ENCODE data around the gene GPX4.

The GPX4 gene

DNA sequence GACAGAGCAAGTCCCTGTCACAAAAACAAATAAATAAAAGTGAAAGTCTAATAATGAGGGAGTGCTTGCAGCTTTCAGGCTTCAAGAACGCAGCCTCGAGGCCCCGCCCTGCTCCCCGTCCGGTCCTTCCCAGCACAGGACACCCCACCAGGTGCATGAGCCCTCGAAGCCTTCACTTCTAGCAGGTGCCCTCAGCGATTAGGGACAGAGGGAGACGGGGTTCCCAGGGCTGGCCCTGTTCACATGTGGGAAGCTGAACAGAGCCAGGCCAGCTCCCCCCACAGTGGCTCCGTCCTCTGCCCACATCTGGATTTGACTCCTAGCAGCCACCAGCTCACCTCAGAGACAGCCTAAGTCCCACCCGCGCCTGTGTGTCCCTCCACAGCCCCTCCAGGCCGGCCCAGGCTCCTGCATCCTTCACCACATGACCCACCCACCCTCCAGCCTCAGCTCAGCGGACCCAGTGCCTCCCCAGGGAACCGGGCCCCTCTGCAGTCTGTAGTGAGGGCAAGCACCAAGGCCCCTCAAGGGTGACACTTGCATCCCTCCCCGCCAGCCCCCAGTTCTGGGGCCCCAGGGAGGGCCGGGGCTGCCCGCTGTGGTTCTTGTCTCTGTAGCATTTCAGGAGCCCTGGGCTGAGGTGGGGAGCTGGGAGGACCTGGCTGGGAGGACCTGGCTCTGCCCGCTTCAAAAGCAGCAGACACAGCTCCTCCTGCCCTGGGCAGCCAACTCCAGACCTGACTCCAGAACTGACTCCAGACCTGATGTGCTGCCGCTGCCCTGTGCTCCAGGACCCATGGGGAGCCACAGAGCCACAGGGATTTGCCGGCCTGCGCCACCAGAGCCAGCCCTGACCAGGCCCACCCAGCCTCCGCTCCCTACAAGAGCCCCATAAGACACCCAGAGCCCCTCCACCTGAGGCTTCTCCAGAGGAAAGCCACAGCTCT lies 27.2 kb downstream of the GPX4 start:
- no peak for DNase-seq (ENCODE audit: low read depth in 2 of 2)

DNA sequence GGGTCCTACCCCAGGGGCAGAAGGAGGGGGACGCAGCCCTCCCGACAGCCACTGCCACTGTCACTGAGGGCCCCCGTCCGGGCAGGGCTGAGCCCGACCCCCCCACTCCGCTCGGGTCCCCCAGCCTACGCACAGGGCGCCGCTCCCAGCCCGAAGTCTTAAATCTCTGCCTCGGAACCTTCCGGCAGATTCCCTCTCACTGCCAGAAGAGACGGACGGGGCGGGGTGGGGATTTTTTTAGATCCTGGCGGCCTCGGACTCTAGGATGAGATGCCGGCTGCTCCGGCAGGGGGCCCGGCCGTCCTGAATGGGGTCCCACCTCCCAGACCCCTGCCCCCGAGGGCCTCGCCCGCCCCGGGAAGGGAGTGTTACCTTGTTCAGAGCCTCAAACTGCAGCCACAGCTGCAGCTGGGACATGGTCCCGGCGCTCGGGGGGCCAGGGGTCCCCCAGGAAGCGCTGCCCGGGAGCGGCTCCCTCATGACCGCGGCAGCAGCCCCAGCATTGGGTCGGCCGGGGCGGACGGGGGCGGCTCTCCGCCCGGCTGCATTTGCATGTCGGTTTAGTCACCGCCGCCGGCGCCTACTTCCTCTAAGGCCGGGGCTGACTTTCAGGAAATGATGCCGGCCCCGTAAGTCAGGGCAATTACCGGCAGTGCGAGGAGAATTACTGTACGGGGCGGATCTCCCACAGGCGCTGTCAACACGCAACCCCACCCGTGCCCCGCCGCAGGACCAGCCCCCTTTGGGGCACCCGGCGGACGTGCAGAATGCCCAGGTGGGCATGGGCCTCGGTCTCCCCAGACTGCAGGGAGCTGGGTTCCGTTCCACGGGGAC lies 28.1 kb downstream of the GPX4 start:
- DNase-seq (ENCODE audit: low read depth in 2 of 2) = peak; percentile 64 to 71

DNA sequence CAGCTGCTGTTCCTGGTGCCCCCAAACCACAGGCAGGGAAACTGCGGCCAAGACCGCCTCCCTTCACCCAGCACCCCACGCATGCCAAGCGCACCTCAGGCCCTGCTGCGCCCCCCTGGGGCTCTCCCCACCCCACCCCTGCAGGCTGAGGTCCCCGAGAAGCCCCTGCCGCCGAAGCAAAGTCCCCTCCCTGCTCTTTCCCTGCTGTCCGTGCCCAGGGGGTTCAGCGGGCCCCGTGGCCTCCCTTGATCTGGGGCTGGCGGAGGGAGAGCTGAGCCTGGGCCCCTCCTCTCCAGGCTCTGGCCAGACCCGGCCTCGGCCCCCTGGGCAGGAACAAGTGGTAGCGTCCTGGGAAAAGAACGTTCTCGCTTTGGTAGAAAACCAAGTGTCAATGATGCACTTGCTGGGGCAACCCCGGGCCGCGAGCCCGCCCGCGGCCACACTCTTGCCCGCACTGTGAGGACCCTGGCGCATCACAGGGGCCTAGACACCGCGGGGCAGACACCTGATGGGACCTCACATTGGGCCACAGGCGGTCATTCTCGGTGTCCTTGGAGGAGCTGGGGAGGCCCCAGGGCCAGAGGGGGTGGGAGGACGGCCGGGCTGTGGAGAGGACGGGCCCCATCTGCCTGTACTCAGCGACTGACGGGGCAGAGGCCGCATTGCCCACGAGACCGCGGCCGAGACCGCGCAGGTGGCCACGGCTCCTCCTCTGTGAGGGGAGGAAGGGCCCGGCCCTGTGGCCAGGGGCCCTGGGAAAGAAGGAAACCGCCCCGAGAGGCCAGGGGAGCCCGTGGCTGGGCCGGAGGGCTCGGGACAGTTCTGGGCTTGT lies 29.0 kb downstream of the GPX4 start:
- no peak for DNase-seq (ENCODE audit: low read depth in 2 of 2)

DNA sequence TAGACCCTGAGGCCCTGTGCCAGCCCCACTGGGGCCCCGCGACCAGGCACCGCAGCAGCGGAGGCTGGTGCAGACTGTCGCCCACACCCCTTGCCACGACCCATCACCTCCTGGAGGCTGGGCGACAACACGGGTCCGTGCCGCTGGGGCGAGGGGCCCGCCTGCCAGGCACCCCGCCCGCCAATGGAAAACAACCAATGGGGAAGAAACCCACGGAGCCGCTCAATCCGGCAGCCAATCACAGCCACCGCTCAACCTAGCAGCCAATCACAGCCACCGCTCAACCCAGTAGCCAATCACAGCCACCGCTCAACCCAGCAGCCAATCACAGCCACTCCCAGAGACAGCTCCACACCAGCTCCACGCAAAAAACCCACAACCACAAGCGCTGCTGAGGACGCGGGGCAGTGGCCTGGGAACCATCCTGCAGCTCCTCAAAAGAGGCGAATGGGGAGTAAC lies 29.7 kb downstream of the GPX4 start:
- DNase-seq (ENCODE audit: low read depth in 2 of 2) = peak; percentile 35 to 58

DNA sequence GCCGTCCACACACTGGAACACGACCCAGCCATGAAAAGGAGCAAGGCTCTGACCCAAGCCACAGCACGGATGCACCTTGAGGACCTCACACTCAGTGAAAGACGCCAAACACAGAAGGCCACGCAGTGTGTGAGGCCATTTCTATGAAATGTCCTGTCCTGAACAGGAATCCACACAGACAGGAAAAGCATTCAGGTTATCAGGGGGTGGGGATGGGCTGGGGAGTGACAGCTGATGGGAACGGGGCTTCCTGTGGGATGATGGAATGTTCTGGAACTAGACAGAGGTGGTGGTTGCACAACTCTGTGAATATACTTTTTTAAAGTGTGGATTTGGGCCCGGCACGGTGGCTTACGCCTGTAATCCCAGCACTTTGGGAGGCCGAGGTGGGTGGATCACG lies 30.6 kb downstream of the GPX4 start:
- DNase-seq (ENCODE audit: low read depth in 2 of 2) = no peak

DNA sequence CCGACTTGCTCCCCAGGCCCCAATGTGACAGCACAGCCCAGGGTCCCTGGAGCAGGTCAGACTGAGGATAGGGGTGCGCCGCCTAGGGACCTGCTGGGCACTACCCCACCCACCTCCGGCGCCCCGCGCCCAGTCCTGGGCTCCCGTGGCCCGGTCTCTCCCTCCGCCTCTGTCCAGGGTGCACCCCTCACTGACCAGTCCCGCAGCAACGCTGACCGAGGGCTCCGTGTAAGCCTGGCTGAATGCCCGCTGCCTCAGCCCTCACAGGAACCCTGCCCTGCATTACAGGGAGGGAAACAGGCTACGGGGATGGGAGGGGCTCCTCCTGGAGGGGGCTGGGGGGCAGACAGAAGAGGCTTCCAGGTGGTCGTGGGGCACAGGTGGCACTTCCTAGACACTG lies 31.7 kb downstream of the GPX4 start:
- DNase-seq (ENCODE audit: low read depth in 2 of 2) = no peak

DNA sequence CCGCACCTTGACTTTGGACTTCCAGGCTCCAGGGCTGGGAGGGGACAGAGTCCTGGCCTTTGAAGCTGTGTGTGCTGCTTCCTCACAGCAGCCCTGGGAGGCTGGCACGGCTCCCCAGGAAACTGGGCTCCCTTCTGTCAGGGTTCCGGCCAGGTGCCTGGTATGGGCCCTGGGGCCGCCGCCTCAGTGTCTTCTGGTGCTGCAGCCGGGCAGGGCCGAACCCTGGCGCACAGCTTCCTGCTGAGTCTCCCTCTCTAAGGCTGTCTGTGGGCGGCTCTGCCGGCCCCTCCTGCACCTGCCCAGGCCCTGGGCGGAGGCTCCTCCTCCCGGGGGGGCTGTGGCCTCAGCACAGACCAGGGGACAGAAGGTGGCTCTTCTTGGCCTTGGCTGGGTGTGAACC lies 32.4 kb downstream of the GPX4 start:
- DNase-seq (ENCODE audit: low read depth in 2 of 2) = no peak

DNA sequence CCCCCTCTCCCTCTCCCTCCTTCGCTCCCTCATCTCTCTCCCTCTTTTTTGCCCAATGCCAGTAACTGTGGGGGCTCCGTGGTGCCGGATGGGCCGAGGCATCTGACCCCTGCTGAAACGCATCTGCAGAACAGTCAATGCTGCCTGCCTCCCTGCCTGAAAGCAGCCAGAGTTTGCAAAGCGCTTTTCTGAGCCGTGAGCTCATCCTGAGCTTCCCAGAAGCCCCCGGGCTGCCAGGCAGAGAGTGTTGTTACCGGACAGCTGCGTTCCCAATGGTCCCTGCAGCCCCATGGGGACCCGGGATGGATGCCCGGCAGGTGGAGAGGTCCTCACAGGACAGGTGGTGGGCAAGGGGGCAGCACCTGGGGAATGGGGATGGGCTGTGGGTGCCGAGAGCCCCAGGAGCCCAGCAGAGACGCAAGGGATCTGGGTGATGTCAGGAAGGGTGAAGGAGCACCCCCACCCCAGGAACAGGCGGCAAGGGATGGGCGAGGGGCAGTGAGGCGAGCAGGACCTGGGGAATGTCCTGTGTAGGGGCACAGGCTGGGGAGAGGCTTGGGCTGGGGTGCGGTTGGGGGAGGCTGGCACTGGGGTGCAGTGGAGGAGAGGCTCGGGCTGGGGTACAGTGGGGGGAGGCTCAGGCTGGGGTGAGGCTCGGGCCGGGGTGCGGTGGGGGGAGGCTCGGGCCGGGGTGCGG lies 33.0 kb downstream of the GPX4 start:
- DNase-seq (ENCODE audit: low read depth in 2 of 2) = no peak

DNA sequence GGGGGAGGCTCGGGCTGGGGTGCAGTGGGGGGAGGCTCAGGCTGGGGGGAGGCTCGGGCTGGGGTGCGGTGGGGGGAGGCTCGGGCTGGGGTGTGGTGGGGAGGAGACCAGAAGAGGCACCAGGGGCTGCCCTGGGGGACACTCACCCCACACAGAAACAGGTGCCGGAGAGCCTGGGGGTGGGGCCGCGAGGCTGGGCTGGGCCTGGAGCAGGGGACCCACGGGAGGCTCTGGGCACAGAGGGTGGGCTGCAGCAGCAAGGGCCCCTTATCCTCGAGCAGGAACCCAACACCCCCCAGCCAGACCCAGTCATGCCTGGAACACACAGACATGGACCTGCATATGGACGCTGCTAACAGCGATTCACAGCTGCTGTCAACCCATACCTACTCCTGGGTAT lies 34.3 kb downstream of the GPX4 start:
- DNase-seq (ENCODE audit: low read depth in 2 of 2) = no peak

DNA sequence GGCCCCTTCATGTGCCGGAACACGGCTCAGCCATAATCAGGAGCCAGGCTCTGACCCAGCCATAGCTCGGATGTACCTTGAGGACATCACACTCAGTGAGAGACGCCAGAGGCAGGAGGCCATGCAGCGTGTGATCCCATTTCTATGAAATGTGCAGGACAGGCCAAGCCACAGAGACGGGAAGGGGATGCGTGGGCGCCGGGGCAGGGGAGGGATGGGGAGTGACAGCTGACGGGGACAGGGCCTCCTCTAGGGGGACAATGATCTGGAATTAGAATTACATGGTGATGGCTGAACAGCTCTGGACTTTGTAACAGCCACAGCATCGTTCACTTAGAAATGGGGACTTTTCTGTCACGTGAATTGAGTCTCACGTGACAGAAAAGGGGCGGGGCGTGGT lies 35.3 kb downstream of the GPX4 start:
- no peak for DNase-seq (ENCODE audit: low read depth in 2 of 2)

DNA sequence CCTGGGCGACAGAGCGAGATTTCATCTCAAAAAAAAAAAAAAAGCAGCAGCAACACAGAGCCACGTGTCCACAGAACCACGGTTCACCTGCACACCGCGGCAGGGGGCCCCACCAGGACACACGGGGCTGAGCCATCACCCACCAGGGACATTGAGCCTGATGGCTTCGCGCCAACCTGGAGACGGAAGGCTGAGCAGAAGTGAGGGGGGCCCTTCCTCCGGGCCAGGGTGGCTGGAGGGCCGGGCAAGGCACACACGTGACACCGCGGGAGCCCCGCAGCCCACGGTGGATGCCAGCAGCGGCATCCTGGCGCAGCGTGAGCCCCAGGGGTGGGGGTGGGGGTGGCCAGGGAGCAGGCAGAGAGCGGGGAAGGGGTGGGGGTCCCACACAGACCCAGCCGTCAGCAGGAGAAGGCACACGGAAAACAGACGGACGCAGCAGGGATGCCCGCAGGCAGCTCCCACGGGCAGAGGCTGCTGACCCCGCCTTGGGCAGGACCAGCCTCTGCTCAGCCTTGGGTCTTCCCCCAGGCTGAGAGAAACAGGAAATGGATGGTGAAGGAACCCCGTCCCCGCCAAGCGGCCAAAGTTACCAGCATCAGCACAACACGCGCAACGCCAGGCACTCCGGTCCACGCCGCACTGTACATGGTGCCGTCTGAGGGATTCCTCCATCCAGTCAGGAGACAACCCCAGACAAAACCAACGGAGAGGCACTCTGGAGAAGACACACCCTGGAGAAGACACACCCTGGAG lies 36.7 kb downstream of the GPX4 start:
- no peak for DNase-seq (ENCODE audit: low read depth in 2 of 2)

DNA sequence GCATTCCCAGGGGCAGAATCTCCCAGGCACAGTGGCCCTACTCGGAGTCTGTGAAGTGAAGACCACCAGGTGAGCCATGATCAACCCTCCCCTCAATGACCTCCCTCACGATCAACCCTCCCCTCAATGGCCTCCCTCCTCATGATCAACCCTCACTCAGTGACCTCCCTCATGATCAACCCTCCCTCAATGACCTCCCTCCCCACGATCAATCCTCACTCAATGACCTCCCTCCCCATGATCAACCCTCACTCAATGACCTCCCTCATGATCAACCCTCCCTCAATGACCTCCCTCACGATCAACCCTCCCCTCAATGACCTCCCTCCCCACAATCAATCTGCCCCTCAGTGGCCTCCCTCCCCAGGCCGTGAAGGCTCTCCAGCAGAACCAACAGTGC lies 38.1 kb downstream of the GPX4 start:
- no peak for DNase-seq (ENCODE audit: low read depth in 2 of 2)

DNA sequence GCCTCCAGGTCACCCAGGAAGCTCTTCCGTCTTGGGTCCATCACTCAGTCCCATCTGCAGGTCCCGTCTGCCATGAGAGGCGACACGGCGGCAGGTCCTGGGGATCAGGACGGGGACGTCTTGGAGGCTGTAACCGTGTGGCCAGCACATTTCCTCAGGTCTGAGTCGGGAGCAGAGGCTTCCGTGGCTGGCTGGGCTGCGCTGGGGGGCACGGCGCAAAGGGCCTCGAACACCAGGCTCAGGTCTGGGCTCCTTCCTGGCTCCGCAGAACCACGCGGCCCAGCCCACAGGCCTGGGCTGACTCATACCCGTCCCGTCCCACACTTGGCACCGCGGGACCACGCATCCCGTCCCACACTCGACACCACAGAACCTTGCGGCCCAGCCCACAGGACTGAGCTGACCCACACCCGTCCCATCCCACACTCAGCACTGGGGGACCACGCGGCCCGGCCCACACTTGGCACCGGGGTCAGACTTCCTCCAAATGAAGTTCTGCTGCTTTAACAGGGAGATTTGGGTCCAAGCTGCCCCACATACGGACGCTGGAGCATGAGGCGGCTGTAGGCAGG lies 40.1 kb downstream of the GPX4 start:
- DNase-seq (ENCODE audit: low read depth in 2 of 2) = no peak

DNA sequence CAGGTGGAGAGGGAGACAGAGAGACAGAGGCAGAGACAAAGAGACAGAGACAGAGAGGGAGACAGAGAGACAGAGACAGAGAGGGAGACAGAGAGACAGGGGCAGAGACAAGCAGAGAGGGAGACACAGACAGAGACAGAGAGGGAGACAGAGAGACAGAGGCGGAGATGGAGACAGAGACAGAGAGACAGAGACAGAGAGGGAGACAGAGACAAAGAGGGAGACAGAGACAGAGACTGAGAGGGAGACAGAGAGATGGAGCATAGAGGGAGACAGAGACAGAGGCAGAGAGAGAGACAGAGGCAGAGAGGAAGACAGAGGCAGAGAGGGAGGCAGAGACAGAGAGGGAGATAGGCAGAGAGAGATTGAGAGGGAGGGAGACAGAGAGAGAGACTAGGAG lies 40.9 kb downstream of the GPX4 start:
- no peak for DNase-seq (ENCODE audit: low read depth in 2 of 2)

DNA sequence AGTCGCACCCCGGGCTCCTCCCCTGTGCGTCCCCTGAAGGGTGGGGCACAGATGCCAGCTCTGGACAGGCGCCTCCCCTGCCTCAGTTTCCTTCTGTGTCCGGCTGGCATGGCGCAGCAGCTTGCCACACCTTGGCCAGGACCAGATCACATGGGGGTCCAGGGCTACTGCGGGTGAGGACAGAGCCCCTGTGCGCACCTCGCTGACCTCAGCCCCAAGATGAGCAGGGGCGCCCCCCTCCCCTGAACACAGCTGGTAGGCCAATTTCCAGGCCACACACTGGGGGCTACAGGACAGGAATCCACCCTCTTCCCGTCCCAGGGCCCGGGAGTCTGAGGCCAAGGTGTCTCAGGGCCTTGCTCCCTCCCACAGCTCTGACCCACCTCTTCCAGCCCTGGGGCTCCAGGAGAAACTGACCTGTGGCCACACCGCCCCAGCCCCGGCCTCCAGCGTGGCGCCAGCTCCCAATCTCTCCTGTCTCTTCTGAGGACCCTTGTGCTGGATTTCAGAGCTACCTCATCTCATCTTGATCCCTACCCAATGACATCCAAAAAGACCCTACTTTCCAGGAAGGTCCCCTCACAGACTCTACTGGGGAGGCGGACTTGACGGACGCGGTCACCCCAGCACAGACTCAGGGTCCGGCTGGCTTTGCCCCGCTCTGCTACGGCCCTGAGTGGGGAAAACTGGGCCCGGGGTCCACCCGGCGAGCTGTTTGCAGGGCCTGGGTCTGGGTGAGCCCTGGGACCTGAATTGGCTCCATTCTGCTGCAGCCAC lies 42.0 kb downstream of the GPX4 start:
- no peak for DNase-seq (ENCODE audit: low read depth in 2 of 2)

DNA sequence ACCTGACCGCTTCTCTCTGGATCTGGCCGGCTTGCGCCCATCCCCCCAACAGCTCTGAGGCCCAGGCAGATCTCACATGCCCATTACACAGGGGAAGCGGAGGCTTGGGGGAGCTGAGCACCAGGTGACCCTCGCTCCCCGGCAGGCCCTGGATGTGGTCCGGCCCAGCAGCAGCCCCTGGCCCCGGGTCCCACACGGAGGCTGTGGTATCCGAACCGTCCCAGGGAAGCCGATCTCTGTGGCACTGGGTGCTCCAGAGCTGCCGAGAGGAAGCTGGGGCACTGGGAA lies 42.6 kb downstream of the GPX4 start:
- DNase-seq (ENCODE audit: low read depth in 2 of 2) = no peak

DNA sequence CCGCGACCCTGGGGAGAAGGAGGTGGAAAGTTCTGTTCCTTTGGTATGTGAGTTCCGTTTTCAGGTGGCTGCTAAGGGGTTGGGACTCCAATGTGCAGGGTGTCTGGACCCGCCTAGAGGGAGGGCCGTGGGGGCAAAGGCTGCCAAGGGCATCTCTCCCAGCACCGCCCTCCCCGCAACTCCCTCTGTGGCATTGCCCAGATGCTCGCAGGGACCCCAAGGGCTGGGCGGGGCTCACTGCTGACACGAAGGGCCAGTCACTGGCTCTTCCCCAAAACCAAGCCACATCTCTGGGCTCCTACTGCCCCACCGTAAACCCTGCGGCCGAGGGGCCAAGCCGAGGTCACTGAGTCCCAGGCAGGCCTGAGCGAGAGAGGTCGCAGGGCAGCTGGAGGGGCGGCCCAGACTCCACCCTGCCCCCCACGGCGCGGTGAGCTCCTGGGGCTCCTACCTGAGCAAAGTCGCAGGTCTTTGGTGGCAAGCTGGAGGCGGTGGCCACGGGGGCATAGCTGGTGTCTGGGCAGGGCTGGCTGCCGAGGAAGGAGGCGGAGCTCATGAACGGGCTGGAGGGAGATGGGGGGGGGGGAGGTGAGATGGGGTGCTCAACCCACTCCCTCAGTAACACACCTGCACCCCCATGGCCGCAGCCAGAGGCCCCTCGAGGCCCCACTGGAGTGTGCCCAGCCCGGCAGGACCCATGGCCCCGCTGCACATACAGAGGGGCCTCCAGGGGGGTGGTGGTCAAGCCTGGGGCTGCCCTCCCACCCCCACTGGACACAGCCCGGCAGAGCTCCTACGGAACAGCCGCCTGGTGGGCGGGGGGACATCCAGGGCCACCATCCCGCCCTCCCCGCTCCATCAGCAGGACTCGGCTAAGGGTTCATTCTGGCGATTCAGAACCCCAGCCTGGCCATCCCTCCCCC lies 43.3 kb downstream of the GPX4 start:
- DNase-seq (ENCODE audit: low read depth in 2 of 2) = no peak

DNA sequence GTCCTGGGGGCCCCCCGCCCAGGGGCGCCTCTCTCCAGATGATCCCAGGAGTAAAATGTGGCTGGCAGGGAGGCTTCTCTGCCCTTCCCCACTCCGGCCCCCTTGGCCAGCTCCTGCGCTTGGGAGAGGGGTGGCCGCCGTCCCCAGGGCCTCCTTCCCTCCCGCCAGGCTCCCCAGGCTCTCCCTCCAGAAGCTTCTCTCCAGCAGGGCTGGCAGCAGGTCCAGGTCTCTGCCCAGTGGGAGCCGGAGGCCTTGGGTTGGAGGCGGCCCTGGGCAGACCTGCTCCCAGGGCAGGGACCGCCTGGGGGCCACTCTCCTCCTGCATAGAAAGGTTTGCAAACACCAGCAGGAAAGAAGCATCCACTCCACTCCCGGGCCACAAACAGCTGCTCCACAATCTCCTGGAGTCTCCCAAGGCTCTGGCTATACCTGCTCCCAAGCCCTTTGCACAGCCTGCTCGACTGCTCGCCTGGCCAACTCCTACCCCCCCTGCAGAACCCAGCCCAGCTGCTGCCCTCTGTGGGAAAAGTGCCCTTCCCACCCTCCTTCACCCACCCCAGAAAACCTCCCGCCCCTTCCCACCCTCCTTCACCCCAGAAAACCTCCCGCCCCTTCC lies 44.2 kb downstream of the GPX4 start:
- no peak for DNase-seq (ENCODE audit: low read depth in 2 of 2)
